Measurements from ENCODE around the gene DCTN2.

DCTN2 gene

DNA sequence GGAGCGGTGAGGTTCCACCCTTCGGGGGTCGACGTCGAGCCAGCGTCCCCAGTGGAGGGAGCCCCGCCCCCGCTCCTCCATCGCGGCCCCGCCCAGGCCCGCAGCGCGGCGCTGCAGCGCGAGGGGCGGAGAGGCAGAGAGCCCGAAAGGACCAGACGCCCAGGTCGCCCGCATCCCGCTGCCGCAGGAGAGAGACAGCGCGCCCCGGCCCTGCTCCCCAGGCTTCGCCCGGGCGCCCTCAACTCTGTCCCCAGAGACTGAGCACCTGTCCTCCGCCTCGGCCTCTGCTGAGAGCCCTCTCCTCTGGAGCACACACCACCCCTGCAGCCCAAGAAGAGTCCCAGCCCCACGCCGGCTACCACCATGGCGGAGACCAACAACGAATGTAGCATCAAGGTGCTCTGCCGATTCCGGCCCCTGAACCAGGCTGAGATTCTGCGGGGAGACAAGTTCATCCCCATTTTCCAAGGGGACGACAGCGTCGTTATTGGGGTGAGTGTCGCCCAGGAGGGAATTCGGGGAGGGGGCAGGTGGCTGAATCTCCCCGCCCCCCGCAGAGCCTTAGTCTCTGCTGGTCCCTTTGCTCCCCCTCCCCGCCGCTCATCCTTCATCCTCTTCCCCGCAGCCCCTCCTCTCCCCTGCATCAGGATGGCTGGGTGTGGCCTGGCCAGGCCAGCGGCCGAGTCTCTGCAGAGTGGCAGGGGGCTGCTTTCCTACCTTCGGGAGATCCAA, 3.1 kb upstream of the DCTN2 start, which contains the start of gene KIF5A:
Gene KIF5A (plus strand): TSS at position 136 of the 732 bp plus-strand sequence. CDS start 228 bp downstream, at position 364.
- Mint-ChIP-seq H3K27me3 (ENCODE audit: low read depth, poor library complexity) (peaks cover 56% of the 10 kb centered on the region), H3K36me3 (ENCODE audit: low read depth) (no peaks in the 10 kb centered on the region), H3K9me3 (no peaks in the 10 kb centered on the region), H3K4me1 (peaks cover 62% of the 10 kb centered on the region), H3K27ac (no peak within 1 kb of the TSS), H3K4me3 (peak within 1 kb of the TSS; percentile 75)
- no peak for TF ChIP-seq CTCF (IDR thresholded peaks at IDR 0.05)
- DNase-seq = peak; percentile 79

DNA sequence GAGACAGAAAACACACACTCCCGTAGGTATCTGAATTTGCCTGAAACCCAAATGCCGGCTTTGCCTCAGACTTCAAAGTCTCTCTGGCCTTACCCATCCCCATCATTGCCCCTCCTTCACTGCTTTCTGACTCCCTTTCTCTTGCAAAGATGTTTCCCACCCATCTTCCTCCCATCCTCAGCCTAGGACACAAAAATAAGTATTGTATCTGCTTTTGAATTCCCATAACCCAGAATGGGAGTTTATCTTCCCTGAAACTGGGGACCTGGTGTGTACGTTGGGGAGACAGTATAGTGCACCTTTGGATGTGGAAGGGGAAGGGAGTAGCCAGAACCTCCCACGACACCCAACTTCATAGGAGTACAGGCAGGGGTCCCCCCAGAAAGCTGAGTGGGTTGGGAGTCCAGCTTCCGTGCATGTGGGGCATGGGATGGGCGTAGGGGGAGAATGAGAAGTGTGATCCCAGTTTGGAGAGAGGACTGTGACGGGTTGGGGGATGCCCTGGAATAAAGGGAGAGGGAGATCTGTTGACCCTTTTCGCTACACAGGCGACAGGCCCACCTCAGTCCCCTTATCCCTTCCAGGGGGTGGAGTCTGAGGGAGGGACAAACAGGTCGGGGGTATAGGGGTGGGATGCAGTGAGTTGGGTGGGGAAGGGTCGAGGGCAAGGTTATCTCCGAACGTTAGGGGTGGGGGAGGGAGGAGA, 2.4 kb upstream of the DCTN2 start:
- no peak for TF ChIP-seq CTCF (IDR thresholded peaks at IDR 0.05)
- no peaks in the 10 kb centered on the region for H3K36me3 Mint-ChIP-seq (ENCODE audit: low read depth)
- no peak overlapping the region for H3K27ac Mint-ChIP-seq
- H3K27me3 Mint-ChIP-seq (ENCODE audit: low read depth, poor library complexity) = peaks cover 56% of the 10 kb centered on the region
- peaks cover 64% of the 10 kb centered on the region for H3K4me1 Mint-ChIP-seq
- DNase-seq = no peak
- H3K9me3 Mint-ChIP-seq = no peaks in the 10 kb centered on the region
- peak overlapping the region; percentile 67 for H3K4me3 Mint-ChIP-seq

GRCh38 chr12:57548488-57548887, 1.5 kb upstream of the DCTN2 start:
- peaks cover 56% of the 10 kb centered on the region for H3K27me3 Mint-ChIP-seq (ENCODE audit: low read depth, poor library complexity)
- DNase-seq = no peak
- TF ChIP-seq CTCF (IDR thresholded peaks at IDR 0.05) = no peak
- H3K27ac Mint-ChIP-seq = no peak overlapping the region
- H3K36me3 Mint-ChIP-seq (ENCODE audit: low read depth) = no peaks in the 10 kb centered on the region
- H3K9me3 Mint-ChIP-seq = no peaks in the 10 kb centered on the region
- peak overlapping the region; percentile 48 for H3K4me3 Mint-ChIP-seq
- H3K4me1 Mint-ChIP-seq = peaks cover 55% of the 10 kb centered on the region

GRCh38 chr12:57548013-57548315, 972 bp upstream of the DCTN2 start:
- H3K36me3 Mint-ChIP-seq (ENCODE audit: low read depth) = no peaks in the 10 kb centered on the region
- no peak overlapping the region for H3K27ac Mint-ChIP-seq
- TF ChIP-seq CTCF (IDR thresholded peaks at IDR 0.05) = no peak
- H3K9me3 Mint-ChIP-seq = no peaks in the 10 kb centered on the region
- no peak for DNase-seq
- H3K4me3 Mint-ChIP-seq = no peak overlapping the region
- H3K4me1 Mint-ChIP-seq = peaks cover 50% of the 10 kb centered on the region
- peaks cover 56% of the 10 kb centered on the region for H3K27me3 Mint-ChIP-seq (ENCODE audit: low read depth, poor library complexity)

GRCh38 chr12:57547288-57548012, 458 bp upstream of the DCTN2 start:
- H3K9me3 Mint-ChIP-seq = no peaks in the 10 kb centered on the region
- H3K36me3 Mint-ChIP-seq (ENCODE audit: low read depth) = no peaks in the 10 kb centered on the region
- no peak for TF ChIP-seq CTCF (IDR thresholded peaks at IDR 0.05)
- no peak overlapping the region for H3K27ac Mint-ChIP-seq
- no peak for DNase-seq
- peaks cover 45% of the 10 kb centered on the region for H3K4me1 Mint-ChIP-seq
- peak overlapping the region; percentile 98 for H3K4me3 Mint-ChIP-seq
- peaks cover 54% of the 10 kb centered on the region for H3K27me3 Mint-ChIP-seq (ENCODE audit: low read depth, poor library complexity)

Measured in nephron progenitor cell (in vitro differentiated cells).